Measurements from ENCODE around the gene RAPGEF3.

Gene RAPGEF3

DNA sequence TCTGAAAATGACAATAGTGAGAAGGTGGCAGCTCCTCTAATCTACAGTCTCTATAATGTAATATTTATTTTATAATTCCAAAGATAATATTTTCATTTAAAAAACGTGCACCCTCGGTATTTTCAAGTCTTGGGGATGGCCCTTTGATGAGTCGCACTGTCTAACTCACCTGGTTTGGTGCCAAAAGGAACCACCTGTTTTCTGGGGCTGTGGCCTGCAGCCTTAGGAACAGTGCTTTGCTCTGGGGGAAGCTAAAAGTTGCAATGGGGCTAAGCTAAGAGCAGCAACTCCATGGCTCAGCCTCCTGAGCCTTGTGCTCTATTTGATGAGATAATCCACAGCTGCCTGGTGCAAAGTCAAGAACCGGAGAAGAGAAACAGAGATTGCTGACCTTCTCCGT lies 27.0 kb downstream of the RAPGEF3 start:
- no peaks in the 10 kb centered on the region for H3K36me3 ChIP-seq (ENCODE audit: control insufficient read depth, insufficient read depth, low read length)
- no peak overlapping the region for H3K4me3 ChIP-seq (ENCODE audit: extremely low read depth, insufficient read depth, low read length, poor library complexity, severe bottlenecking)
- H3K27ac ChIP-seq (ENCODE audit: low read depth, low read length, severe bottlenecking), result no peak overlapping the region
- H3K4me1 ChIP-seq (ENCODE audit: control insufficient read depth, insufficient read depth, low read length, poor library complexity, severe bottlenecking), result peaks cover 12% of the 10 kb centered on the region
- H3K9me3 ChIP-seq (ENCODE audit: control insufficient read depth, low read length), result no peaks in the 10 kb centered on the region
- WGBS, 2 experiments (ENCODE audit: insufficient coverage in 2 of 2), result 93 to 94% methylated on average over 3 to 5 of the region's 5 CpGs

- Histone ChIP-seq H3K9me3 (ENCODE audit: control insufficient read depth, low read length) (no peaks in the 10 kb centered on the region), H3K4me1 (ENCODE audit: control insufficient read depth, insufficient read depth, low read length, poor library complexity, severe bottlenecking) (peaks cover 13% of the 10 kb centered on the region), H3K4me3 (ENCODE audit: extremely low read depth, insufficient read depth, low read length, poor library complexity, severe bottlenecking) (no peak overlapping the region), H3K36me3 (ENCODE audit: control insufficient read depth, insufficient read depth, low read length) (no peaks in the 10 kb centered on the region), H3K27ac (ENCODE audit: low read depth, low read length, severe bottlenecking) (no peak overlapping the region)
- WGBS, 2 experiments (ENCODE audit: insufficient coverage in 2 of 2), result 96 to 97% methylated on average over 7 of the region's 8 CpGs
Measured at GRCh38 chr12:47730341-47730744, 28.3 kb downstream of the RAPGEF3 start.

DNA sequence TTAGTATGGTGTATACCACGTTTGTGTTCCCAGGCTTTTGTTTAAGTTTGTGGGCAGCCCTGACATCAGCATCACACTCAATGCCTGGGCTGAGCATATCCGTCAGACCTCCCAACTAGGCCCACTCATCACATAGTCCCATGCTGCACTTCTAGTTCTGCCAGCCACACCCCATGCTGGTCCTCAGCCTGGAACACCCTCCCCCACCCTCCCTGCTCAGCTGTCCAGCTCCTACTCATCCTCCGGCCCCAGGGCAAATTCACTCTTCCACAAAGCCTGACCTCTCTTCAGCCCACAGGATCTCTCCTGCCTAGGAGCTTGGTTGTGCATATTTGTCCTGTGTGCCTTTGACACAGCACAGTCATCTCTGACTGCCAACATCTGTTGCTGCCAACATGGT lies 29.4 kb downstream of the RAPGEF3 start:
- Histone ChIP-seq H3K27ac (ENCODE audit: low read depth, low read length, severe bottlenecking) (no peak overlapping the region), H3K4me3 (ENCODE audit: extremely low read depth, insufficient read depth, low read length, poor library complexity, severe bottlenecking) (no peak overlapping the region), H3K36me3 (ENCODE audit: control insufficient read depth, insufficient read depth, low read length) (no peaks in the 10 kb centered on the region), H3K9me3 (ENCODE audit: control insufficient read depth, low read length) (no peaks in the 10 kb centered on the region), H3K4me1 (ENCODE audit: control insufficient read depth, insufficient read depth, low read length, poor library complexity, severe bottlenecking) (peaks cover 6% of the 10 kb centered on the region)
- WGBS, 2 experiments (ENCODE audit: insufficient coverage in 2 of 2), result 89% methylated on average over 2 of the region's 3 CpGs; no CpG with 5 or more reads in 1 of the 2 experiments

- WGBS, 2 experiments (ENCODE audit: insufficient coverage in 2 of 2), result 71 to 83% methylated on average over 1 to 3 of the region's 5 CpGs
- Histone ChIP-seq H3K4me1 (ENCODE audit: control insufficient read depth, insufficient read depth, low read length, poor library complexity, severe bottlenecking) (peaks cover 6% of the 10 kb centered on the region), H3K4me3 (ENCODE audit: extremely low read depth, insufficient read depth, low read length, poor library complexity, severe bottlenecking) (no peak overlapping the region), H3K9me3 (ENCODE audit: control insufficient read depth, low read length) (no peaks in the 10 kb centered on the region), H3K27ac (ENCODE audit: low read depth, low read length, severe bottlenecking) (no peak overlapping the region), H3K36me3 (ENCODE audit: control insufficient read depth, insufficient read depth, low read length) (no peaks in the 10 kb centered on the region)
Measured at GRCh38 chr12:47725893-47726292, 32.8 kb downstream of the RAPGEF3 start.

DNA sequence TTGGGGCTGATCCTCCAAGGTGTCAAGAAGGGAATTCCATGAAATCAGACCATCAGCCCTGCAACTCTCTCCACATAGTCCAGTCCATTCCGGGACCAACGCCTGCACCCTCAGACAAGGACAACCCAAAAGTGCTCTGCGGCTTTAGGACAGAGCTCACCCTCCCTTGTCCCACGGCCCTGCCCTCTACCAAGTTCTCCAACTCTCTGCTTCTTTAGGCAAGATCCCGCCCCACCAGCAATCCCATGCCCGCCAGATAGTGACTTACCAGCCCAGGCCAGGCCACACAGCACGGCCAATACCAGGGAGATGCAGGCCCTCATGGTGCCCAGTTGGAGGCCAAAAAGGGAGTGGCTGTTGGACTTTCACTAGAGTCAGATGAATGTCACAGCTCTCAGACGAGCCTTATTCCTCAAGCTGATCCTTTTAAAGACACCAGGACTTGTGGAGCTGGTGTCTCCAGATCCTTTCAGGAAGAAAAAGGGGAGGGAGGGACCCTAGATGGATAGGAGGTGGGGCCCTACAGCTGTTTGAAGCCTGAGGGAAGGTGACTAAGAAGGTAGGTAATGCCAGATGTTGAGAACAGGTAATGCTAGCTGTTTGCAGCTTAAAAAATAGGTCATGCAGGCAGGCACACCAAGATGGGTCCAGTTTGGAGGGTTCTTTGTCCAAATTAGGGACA lies 33.4 kb downstream of the RAPGEF3 start, which contains the start of gene ENDOU:
Gene ENDOU, minus strand, starts transcription at position 400 of the 682 bp plus-strand sequence. Its CDS starts 77 bp downstream, at position 323.
- Histone ChIP-seq H3K36me3 (ENCODE audit: control insufficient read depth, insufficient read depth, low read length) (no peaks in the 10 kb centered on the region), H3K9me3 (ENCODE audit: control insufficient read depth, low read length) (no peaks in the 10 kb centered on the region), H3K4me3 (ENCODE audit: extremely low read depth, insufficient read depth, low read length, poor library complexity, severe bottlenecking) (no peak within 1 kb of the TSS), H3K27ac (ENCODE audit: low read depth, low read length, severe bottlenecking) (no peak within 1 kb of the TSS), H3K4me1 (ENCODE audit: control insufficient read depth, insufficient read depth, low read length, poor library complexity, severe bottlenecking) (peaks cover 6% of the 10 kb centered on the region)
- 87 to 92% methylated on average over 6 of the region's 8 CpGs for WGBS, 2 experiments (ENCODE audit: insufficient coverage in 2 of 2)

GRCh38 chr12:47722941-47723631 lies 35.6 kb downstream of the RAPGEF3 start:
- Histone ChIP-seq H3K9me3 (ENCODE audit: control insufficient read depth, low read length) (no peaks in the 10 kb centered on the region), H3K4me3 (ENCODE audit: extremely low read depth, insufficient read depth, low read length, poor library complexity, severe bottlenecking) (no peak overlapping the region), H3K4me1 (ENCODE audit: control insufficient read depth, insufficient read depth, low read length, poor library complexity, severe bottlenecking) (peaks cover 6% of the 10 kb centered on the region), H3K27ac (ENCODE audit: low read depth, low read length, severe bottlenecking) (no peak overlapping the region), H3K36me3 (ENCODE audit: control insufficient read depth, insufficient read depth, low read length) (no peaks in the 10 kb centered on the region)
- 73 to 87% methylated on average over 4 to 5 of the region's 5 CpGs for WGBS, 2 experiments (ENCODE audit: insufficient coverage in 2 of 2)

GRCh38 chr12:47722136-47722834 lies 36.4 kb downstream of the RAPGEF3 start:
- Histone ChIP-seq H3K9me3 (ENCODE audit: control insufficient read depth, low read length) (no peaks in the 10 kb centered on the region), H3K36me3 (ENCODE audit: control insufficient read depth, insufficient read depth, low read length) (no peaks in the 10 kb centered on the region), H3K4me1 (ENCODE audit: control insufficient read depth, insufficient read depth, low read length, poor library complexity, severe bottlenecking) (peaks cover 11% of the 10 kb centered on the region), H3K27ac (ENCODE audit: low read depth, low read length, severe bottlenecking) (no peak overlapping the region), H3K4me3 (ENCODE audit: extremely low read depth, insufficient read depth, low read length, poor library complexity, severe bottlenecking) (no peak overlapping the region)
- WGBS, 2 experiments (ENCODE audit: insufficient coverage in 2 of 2), result 81 to 87% methylated on average over 5 to 6 of the region's 7 CpGs

DNA sequence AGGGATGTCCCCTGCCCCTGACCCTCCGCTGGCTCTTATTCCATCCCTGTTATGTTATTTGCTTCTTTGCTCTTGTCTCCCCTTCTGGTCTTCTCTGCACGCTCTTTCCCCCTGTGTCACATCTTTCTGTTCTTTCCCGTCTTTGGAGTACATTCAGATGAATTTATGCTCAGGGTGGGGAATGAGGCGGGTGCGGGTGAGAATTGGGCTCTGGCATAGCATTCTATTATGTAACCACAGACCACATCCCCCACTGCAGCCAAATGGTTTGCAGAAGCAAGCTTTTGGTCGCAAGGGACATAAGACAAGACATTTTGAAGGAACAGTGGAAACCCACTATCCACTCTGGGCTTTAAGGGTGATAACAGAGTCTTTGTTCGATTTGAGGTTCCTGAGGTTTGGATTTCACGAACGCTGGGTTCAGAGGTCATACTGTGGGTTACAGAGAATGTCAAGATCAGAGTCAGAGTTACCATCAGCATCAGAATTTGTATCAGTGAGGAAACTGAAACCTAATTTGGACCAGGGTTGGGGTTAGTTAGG lies 37.2 kb downstream of the RAPGEF3 start:
- WGBS, 2 experiments (ENCODE audit: insufficient coverage in 2 of 2), result 93 to 98% methylated on average over 4 to 6 of the region's 9 CpGs
- Histone ChIP-seq H3K4me1 (ENCODE audit: control insufficient read depth, insufficient read depth, low read length, poor library complexity, severe bottlenecking) (peaks cover 11% of the 10 kb centered on the region), H3K27ac (ENCODE audit: low read depth, low read length, severe bottlenecking) (no peak overlapping the region), H3K4me3 (ENCODE audit: extremely low read depth, insufficient read depth, low read length, poor library complexity, severe bottlenecking) (no peak overlapping the region), H3K36me3 (ENCODE audit: control insufficient read depth, insufficient read depth, low read length) (no peaks in the 10 kb centered on the region), H3K9me3 (ENCODE audit: control insufficient read depth, low read length) (no peaks in the 10 kb centered on the region)

DNA sequence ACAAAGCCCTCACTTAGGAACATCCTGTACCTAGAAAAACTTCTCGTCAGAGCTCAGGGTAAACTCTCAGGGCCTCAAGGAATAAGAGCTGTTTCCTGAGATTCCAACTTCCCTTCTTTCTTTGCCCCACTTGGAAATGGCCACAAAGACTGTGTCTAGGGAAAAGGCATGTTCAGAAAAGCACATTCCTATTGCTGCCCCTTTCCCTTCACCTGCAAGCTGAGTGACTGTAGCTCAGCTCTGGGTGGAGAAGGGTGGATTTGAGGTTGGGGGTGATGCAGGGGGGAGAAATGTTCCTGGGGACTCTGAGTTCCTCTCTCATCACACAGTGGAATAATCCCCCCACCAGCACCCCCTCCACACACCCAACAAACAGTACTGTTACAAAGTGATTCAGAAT lies 40.1 kb downstream of the RAPGEF3 start:
- Histone ChIP-seq H3K36me3 (ENCODE audit: control insufficient read depth, insufficient read depth, low read length) (no peaks in the 10 kb centered on the region), H3K27ac (ENCODE audit: low read depth, low read length, severe bottlenecking) (no peak overlapping the region), H3K9me3 (ENCODE audit: control insufficient read depth, low read length) (no peaks in the 10 kb centered on the region), H3K4me3 (ENCODE audit: extremely low read depth, insufficient read depth, low read length, poor library complexity, severe bottlenecking) (no peak overlapping the region), H3K4me1 (ENCODE audit: control insufficient read depth, insufficient read depth, low read length, poor library complexity, severe bottlenecking) (peaks cover 9% of the 10 kb centered on the region)
- WGBS, 2 experiments (ENCODE audit: insufficient coverage in 2 of 2), result 100% methylated on average over 1 of the region's 1 CpG

- H3K4me3 ChIP-seq (ENCODE audit: extremely low read depth, insufficient read depth, low read length, poor library complexity, severe bottlenecking), result no peak overlapping the region
- peaks cover 9% of the 10 kb centered on the region for H3K4me1 ChIP-seq (ENCODE audit: control insufficient read depth, insufficient read depth, low read length, poor library complexity, severe bottlenecking)
- no peaks in the 10 kb centered on the region for H3K36me3 ChIP-seq (ENCODE audit: control insufficient read depth, insufficient read depth, low read length)
- H3K9me3 ChIP-seq (ENCODE audit: control insufficient read depth, low read length), result no peaks in the 10 kb centered on the region
- 19 to 22% methylated on average over 8 to 10 of the region's 13 CpGs for WGBS, 2 experiments (ENCODE audit: insufficient coverage in 2 of 2)
- H3K27ac ChIP-seq (ENCODE audit: low read depth, low read length, severe bottlenecking), result peak overlapping the region; percentile 90
Measured at GRCh38 chr12:47717443-47718193, 41.1 kb downstream of the RAPGEF3 start.
